IPS-NIHi7 (cell line): ENCODE results near the gene ZNF524.

Experiments used
- DNase-seq: peaks from one replicate; pipeline ENCODE4 v3.0.0; 2012; ENCODE audit warnings: mixed read lengths; ENCODE audit errors: extremely low spot score

Gene ZNF524

GRCh38 chr19:55642153-55643002 is 42.3 kb downstream of the ZNF524 start:
- DNase-seq, result no peak

DNA sequence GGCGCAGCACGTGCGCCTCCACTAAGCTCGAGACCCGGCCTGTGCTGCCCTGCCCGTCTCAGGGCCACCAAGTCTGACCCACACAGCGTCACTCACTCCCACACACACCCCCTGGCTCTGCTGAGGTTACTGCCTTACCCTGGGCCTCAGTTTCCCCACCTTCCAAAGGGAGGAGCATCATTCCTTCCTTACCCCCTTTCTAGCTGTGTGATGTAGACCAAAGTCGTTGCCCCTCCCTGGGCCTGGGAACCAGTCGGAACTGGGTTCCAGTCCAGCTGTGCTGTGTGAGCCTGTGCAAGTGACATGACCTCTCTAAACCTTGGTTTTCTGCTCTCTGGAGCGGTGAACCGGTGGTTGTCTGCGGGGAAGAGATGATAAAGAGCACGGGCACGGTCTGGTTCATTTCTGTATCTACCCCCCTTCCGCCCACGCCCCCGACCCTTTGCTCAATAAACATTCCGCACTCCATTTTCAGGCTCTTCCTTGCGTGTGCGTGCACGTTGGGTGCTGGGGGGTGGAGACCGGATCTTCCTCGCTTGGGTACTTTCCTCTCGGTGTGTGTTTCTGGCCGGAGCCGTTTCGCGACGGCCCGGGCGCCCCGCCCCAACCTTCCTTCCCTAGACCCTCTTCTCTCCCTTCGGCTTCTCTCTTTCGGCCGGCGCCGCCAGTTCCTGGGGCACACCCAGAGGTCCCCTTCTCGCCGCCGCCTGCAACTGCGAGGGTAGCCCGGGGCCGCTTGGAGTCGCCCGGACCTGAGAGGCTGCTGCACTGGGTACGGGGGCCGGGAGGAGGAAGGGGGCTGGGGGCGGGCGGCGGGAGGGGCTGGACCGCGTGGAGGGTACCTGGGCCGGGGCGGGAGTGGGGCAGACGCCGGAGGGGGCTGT is 43.2 kb downstream of the ZNF524 start, which contains the start of gene ZNF581:
ZNF581 (plus strand) TSS at position 647 of the 884 bp plus-strand sequence. CDS start 923 bp downstream, outside the sequence.
- DNase-seq, result peak; percentile 73

DNA sequence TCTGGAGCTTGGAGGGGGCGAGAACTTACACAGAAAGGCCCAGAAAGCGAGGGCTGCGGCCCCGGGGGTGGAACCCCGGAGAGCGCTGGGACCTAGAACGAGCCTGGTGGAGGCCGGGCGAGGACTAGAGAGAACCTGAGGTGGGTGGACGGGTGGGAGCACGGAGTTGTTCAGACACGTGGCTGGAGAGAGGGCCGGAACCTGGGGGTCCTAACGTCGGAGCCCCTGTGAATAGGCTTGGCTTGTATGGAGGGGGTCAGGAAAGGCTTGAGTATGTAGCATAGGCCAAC is 43.7 kb downstream of the ZNF524 start:
- DNase-seq, result no peak

DNA sequence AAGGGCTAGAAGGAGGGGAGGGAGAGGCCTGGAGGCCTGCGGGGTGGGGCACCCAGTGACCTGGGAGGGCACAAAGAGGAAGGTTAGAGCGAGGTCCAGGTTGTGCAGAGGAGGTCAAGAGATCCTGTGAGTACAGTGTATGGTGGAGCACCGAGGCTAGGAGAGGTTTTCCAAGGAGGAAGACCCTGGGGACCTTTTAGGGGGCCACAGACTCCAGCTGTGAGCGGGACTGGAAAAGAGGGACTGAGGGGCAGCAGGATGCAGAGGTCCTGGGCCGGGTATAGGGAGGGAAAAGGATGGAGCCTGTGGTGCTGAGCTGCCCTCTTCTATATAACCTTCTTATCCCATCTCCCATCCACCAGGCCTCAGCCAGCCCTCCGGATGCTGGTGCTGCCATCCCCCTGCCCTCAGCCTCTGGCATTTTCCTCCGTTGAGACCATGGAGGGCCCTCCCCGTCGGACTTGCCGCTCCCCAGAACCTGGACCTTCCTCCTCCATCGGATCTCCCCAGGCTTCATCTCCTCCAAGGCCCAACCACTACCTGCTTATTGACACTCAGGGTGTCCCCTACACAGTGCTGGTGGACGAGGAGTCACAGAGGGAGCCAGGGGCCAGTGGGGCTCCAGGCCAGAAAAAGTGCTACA is 44.2 kb downstream of the ZNF524 start:
- DNase-seq, result no peak

GRCh38 chr19:55644842-55645511 is 44.9 kb downstream of the ZNF524 start:
- DNase-seq, result no peak

DNA sequence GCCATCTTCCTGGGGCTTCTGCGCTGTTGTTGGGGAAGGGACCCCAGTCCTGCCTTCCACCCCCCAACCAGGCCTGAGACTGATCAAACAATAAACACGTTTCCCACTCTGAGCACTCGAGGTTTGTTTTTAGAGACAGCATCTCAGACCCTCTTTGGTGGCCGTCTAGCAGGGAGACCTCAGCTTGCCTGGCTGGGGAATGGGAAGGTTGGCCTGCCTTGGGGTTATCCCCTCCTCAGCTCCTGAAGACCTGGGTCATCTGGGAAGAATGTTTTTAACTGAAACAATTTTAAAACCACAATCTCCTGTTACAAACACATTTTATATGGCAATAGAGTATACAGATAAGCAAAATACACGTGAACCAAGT is 45.4 kb downstream of the ZNF524 start:
- no peak for DNase-seq

DNA sequence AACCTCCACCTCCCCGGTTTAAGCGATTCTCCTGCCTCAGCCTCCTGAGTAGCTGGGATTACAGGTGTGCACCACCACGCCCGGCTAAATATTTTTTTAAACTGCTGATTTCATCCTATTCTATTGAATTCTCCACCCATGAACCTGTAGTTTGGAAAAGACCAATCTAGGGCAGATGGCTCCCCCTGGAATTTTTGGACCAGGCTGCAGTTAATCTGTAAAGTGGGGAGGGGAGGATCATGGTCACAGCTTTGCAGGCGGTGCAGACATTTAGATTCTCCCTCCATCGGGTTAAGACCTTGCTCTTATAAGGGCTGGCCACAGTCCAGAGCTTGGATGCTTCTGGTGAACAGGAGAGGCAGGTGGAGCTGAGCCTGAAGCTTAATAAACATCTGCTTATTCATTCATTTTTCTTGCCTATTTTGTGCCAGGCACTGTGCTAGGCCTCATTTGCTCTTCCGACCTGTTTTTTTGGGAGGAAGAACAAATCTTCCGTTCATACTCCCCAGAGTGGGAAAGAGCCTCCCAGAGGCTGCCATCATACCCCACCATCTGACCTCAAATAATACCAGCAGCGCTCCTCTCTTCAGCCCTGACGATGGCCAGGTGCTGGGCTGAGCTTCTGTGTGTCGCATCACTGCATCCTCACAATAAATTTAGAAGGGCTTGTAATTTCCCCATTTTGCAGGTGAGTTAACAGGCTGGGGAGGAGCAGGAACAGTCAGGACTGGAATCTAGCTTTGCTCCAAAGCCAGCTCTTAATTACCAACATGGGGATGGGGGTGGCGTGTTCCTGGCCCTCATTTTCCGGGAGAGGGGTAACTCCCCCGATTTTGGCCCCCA is 47.0 kb downstream of the ZNF524 start:
- no peak for DNase-seq

- peak; percentile 76 for DNase-seq
These were observed 47.9 kb downstream of the ZNF524 start, which contains the start of gene CCDC106 for GRCh38 chr19:55647732-55648584. TSS of gene CCDC106 (plus strand) at chr19:55648212. CDS start at chr19:55649047, 835 bp downstream.

- no peak for DNase-seq
These were observed 48.6 kb downstream of the ZNF524 start for GRCh38 chr19:55648585-55649267.

- DNase-seq, result no peak
These were observed 49.4 kb downstream of the ZNF524 start for GRCh38 chr19:55649268-55650125.

GRCh38 chr19:55650126-55650557 is 50.1 kb downstream of the ZNF524 start:
- no peak for DNase-seq

- DNase-seq, result no peak
These were observed 50.6 kb downstream of the ZNF524 start for GRCh38 chr19:55650602-55651230.

DNA sequence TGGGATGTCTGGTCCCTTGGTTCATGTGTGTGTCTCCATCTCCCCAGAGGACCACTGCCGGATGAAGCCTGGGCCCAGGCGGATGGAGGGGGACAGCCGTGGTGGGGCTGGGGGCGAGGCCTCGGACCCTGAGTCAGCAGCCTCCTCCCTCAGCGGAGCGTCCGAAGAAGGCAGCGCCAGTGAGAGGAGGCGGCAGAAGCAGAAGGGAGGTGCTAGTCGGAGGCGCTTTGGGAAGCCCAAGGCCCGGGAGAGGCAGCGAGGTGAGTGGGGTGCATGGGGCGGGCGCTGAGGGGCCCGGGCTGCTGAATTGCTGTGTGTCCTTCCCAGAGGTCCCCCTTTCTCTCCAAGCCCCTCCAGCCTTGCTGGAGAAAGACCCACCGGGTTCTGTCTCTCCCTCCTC is 51.1 kb downstream of the ZNF524 start:
- DNase-seq, result no peak

- no peak for DNase-seq
These were observed 52.4 kb downstream of the ZNF524 start for GRCh38 chr19:55652311-55653128.
